HUES64 (cell line): ENCODE data around the gene LRP3. TPM values are rescaled to one million over a fixed set of nuclear protein-coding genes. Genes with fewer than 3 reads are reported as not detected.
"Not testable (repeated sequence)": the region's sequence is repeated elsewhere in the genome, so short reads cannot be mapped to it uniquely, and the experiment has no call there.

Source experiments
- H3K27ac ChIP-seq: 2 replicates; pipeline ENCODE4 v1.7.0; 2013; ENCODE audit warnings: low read depth, low read length, inconsistent platforms
- H3K27me3 ChIP-seq: 2 replicates; pipeline ENCODE4 v1.6.1; 2013; ENCODE audit warnings: mild to moderate bottlenecking, low read length; ENCODE audit not compliant: insufficient read depth
- H3K36me3 ChIP-seq: 2 replicates; pipeline ENCODE4 v1.6.1; 2013; ENCODE audit warnings: mild to moderate bottlenecking, low read length; ENCODE audit not compliant: insufficient read depth
- H3K4me1 ChIP-seq: 2 replicates; pipeline ENCODE4 v1.6.1; 2013; ENCODE audit warnings: mild to moderate bottlenecking, low read length, moderate library complexity; ENCODE audit not compliant: insufficient read depth
- H3K4me3 ChIP-seq: 2 replicates; pipeline ENCODE4 v1.5.1; 2013; ENCODE audit warnings: mild to moderate bottlenecking, low read length, moderate library complexity
- H3K9ac ChIP-seq: 2 replicates; pipeline ENCODE4 v1.6.1; 2013; ENCODE audit warnings: mild to moderate bottlenecking, low read depth, low read length
- H3K9me3 ChIP-seq: 2 replicates; pipeline ENCODE4 v1.6.1; 2013; ENCODE audit warnings: low read depth, low read length; ENCODE audit not compliant: insufficient read depth
- WGBS: fragments of 150-250, 120-280 bp; methylation state at CpG from one replicate; pipeline ENCODE4 v1.1.7; 2013; ENCODE audit warnings: missing lambda C conversion rate; 5-methylcytosine and 5-hydroxymethylcytosine counted together
- polyA plus RNA-seq, 2 experiments: library from polyadenylated mRNA; stranded (reverse); fragments of 50-300 nt; gene quantifications; one replicate each; pipeline ENCODE4 v1.2.3, GENCODE V29; 2013

LRP3 gene, protein sequence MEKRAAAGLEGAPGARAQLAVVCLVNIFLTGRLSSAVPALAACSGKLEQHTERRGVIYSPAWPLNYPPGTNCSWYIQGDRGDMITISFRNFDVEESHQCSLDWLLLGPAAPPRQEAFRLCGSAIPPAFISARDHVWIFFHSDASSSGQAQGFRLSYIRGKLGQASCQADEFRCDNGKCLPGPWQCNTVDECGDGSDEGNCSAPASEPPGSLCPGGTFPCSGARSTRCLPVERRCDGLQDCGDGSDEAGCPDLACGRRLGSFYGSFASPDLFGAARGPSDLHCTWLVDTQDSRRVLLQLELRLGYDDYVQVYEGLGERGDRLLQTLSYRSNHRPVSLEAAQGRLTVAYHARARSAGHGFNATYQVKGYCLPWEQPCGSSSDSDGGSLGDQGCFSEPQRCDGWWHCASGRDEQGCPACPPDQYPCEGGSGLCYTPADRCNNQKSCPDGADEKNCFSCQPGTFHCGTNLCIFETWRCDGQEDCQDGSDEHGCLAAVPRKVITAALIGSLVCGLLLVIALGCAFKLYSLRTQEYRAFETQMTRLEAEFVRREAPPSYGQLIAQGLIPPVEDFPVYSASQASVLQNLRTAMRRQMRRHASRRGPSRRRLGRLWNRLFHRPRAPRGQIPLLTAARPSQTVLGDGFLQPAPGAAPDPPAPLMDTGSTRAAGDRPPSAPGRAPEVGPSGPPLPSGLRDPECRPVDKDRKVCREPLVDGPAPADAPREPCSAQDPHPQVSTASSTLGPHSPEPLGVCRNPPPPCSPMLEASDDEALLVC
- 14.8 TPM for polyA plus RNA-seq (2013, experiment 1 of 2)
- 20.7 TPM for polyA plus RNA-seq (2013, experiment 2 of 2)

DNA sequence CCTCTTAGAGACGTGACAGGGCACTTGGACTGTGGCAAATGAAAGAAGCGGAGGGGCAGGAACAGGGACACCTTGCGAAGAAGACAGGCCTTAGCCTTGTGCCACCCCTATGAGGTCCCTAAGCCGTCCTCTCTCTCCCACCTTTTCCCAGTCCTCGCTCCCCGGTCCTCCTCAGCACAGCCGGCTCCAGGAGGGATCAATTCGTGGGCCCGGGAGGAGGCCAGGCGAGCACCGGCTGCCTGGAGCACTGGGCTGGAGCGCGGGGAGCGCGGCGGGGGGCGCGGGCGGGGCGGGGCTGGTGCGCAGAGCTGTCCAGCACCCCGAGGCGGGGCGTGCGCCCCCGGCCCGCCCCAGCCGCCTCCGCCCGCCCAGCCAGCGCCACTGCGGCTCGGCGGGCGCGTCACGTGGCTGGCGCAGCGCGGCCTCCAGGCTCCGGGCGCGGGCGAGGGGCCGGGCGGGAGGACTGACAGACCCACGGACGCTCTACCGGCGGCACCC lies at the start of gene LRP3:
Gene LRP3 (plus strand): TSS at position 466 of the 498 bp plus-strand sequence. CDS start 456 bp downstream, outside the sequence.
- H3K27me3 ChIP-seq = peaks cover 32% of the 10 kb centered on the region
- no peak within 1 kb of the TSS for H3K27ac ChIP-seq
- no peaks in the 10 kb centered on the region for H3K9me3 ChIP-seq
- H3K4me1 ChIP-seq = no peaks in the 10 kb centered on the region
- no peaks in the 10 kb centered on the region; the same call in 1 of the 2 replicates for H3K36me3 ChIP-seq
- H3K9ac ChIP-seq = peak within 1 kb of the TSS; percentile 64
- WGBS = 4% methylated on average over 50 of the region's 50 CpGs
- H3K4me3 ChIP-seq = peak within 1 kb of the TSS; percentile 62

GRCh38 chr19:33146209-33146608 lies 47.9 kb upstream of the LRP3 start:
- Histone ChIP-seq H3K4me1 (no peaks in the 10 kb centered on the region), H3K4me3 (no peak overlapping the region), H3K36me3 (no peaks in the 10 kb centered on the region), H3K9me3 (no peaks in the 10 kb centered on the region), H3K9ac (no peak overlapping the region), H3K27me3 (no peaks in the 10 kb centered on the region), H3K27ac (no peak overlapping the region)
- 92% methylated on average over 9 of the region's 9 CpGs for WGBS

- Histone ChIP-seq H3K4me1 (no peaks in the 10 kb centered on the region), H3K36me3 (no peaks in the 10 kb centered on the region), H3K9ac (no peak overlapping the region), H3K4me3 (no peak overlapping the region), H3K27ac (no peak overlapping the region), H3K27me3 (no peaks in the 10 kb centered on the region), H3K9me3 (no peaks in the 10 kb centered on the region)
- WGBS = 90% methylated on average over 6 of the region's 6 CpGs
These were observed 46.6 kb upstream of the LRP3 start for GRCh38 chr19:33147538-33147937.

DNA sequence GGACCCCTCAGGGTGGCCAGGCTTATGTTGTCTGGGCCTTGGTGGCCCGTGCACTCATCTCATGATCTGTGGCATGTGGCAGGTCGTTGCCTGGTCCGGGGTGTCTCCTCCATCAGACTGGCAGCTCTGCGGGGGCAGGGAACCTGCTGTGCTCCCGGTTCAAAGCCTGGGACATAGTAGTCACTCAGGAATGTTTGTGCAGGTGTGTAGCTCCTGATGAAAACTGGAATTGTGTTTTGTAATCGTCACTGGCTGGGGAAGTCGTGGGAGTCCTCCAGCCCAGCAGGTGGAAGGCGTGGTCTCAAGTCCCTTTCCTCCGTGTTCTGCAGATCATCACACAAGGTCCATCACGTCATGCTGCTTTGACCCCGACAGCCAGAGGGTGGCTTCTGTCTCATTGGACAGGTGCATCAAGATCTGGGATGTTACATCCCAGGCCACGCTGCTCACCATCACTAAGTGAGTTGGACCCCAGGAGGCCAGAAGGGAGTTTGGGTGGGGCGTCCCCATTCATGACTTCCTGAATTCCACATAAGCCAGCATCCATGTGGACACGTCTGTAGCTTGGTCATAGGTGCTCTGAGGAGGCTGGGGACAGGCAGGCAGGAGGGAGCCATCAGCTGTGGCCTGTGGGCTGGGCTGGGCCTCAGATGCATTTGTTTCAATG lies 43.1 kb upstream of the LRP3 start:
- Histone ChIP-seq H3K36me3 (no peaks in the 10 kb centered on the region), H3K27me3 (no peaks in the 10 kb centered on the region), H3K27ac (no peak overlapping the region), H3K9me3 (no peaks in the 10 kb centered on the region), H3K9ac (no peak overlapping the region), H3K4me1 (no peaks in the 10 kb centered on the region), H3K4me3 (no peak overlapping the region)
- 87% methylated on average over 14 of the region's 14 CpGs for WGBS

DNA sequence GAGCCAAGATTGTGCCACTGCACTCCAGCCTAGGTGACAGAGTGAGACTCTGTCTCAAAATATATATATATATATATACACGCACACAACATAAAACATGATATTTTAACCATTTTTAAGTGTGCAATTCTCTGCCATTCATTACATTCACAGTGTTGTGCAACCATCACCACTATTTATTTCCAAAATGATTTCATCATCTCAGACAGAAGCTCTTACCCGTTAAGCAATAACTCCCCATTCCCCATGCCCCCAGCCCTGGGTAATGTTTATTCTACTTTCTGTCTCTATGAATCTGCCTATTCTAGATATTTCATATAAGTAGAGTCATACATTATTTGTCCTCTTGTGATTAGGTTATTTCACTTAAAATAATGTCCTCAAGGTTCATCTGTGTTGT lies 42.0 kb upstream of the LRP3 start:
- Histone ChIP-seq H3K9ac (no peak overlapping the region), H3K9me3 (no peaks in the 10 kb centered on the region), H3K27me3 (no peaks in the 10 kb centered on the region), H3K4me3 (no peak overlapping the region), H3K27ac (no peak overlapping the region), H3K4me1 (no peaks in the 10 kb centered on the region), H3K36me3 (no peaks in the 10 kb centered on the region)
- 97% methylated on average over 2 of the region's 2 CpGs for WGBS

GRCh38 chr19:33152625-33153024 lies 41.5 kb upstream of the LRP3 start:
- 84% methylated on average over 4 of the region's 4 CpGs for WGBS
- H3K9ac ChIP-seq = not testable (repeated sequence)

GRCh38 chr19:33154313-33154712 lies 39.8 kb upstream of the LRP3 start:
- 90% methylated on average over 6 of the region's 6 CpGs for WGBS
- H3K9ac ChIP-seq, H3K36me3 ChIP-seq, H3K27ac ChIP-seq, H3K27me3 ChIP-seq, H3K4me1 ChIP-seq, H3K9me3 ChIP-seq, H3K4me3 ChIP-seq: not testable (repeated sequence)

More at GRCh38 chr19:33152625-33153024, 41.5 kb upstream of the LRP3 start:
- H3K4me3 ChIP-seq, H3K4me1 ChIP-seq, H3K27ac ChIP-seq, H3K36me3 ChIP-seq, H3K27me3 ChIP-seq, H3K9me3 ChIP-seq: not testable (repeated sequence)

DNA sequence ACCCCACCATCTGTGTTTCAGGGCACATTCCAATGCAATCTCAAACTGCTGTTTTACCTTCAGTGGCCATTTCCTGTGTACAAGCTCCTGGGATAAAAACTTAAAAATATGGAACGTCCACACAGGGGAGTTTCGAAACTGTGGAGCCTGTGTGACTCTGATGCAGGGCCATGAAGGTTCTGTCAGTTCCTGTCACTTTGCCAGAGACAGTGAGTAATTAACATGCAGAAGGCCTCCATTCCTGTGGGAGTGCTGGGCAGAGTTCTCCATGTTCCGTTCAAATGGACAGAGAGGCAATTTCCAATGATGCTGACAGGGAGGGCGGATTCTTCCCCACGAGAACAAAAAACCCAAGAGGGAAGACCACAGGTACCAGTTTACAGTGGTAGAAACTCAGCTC lies 37.8 kb upstream of the LRP3 start:
- Histone ChIP-seq H3K4me1 (no peaks in the 10 kb centered on the region), H3K4me3 (no peak overlapping the region), H3K9me3 (no peaks in the 10 kb centered on the region), H3K27ac (no peak overlapping the region), H3K9ac (no peak overlapping the region), H3K36me3 (no peaks in the 10 kb centered on the region), H3K27me3 (no peaks in the 10 kb centered on the region)
- 92% methylated on average over 5 of the region's 5 CpGs for WGBS

- WGBS = 90% methylated on average over 3 of the region's 3 CpGs
These were observed 36.2 kb upstream of the LRP3 start for GRCh38 chr19:33157906-33158305.

GRCh38 chr19:33158365-33158764 lies 35.8 kb upstream of the LRP3 start:
- 95% methylated on average over 5 of the region's 6 CpGs for WGBS

More at GRCh38 chr19:33157906-33158305, 36.2 kb upstream of the LRP3 start:
- no peak overlapping the region for H3K4me3 ChIP-seq
- H3K9me3 ChIP-seq = no peaks in the 10 kb centered on the region
- no peaks in the 10 kb centered on the region for H3K36me3 ChIP-seq
- H3K27ac ChIP-seq = no peak overlapping the region
- no peaks in the 10 kb centered on the region for H3K4me1 ChIP-seq
- H3K9ac ChIP-seq = no peak overlapping the region
- H3K27me3 ChIP-seq = no peaks in the 10 kb centered on the region

GRCh38 chr19:33159149-33159548 lies 35.0 kb upstream of the LRP3 start:
- H3K4me3 ChIP-seq = no peak overlapping the region
- H3K36me3 ChIP-seq = no peaks in the 10 kb centered on the region
- no peaks in the 10 kb centered on the region for H3K4me1 ChIP-seq
- no peaks in the 10 kb centered on the region for H3K27me3 ChIP-seq
- 93% methylated on average over 3 of the region's 4 CpGs for WGBS
- H3K9me3 ChIP-seq = no peaks in the 10 kb centered on the region
- H3K27ac ChIP-seq = no peak overlapping the region
- no peak overlapping the region for H3K9ac ChIP-seq

More at GRCh38 chr19:33158365-33158764, 35.8 kb upstream of the LRP3 start:
- H3K9me3 ChIP-seq = no peaks in the 10 kb centered on the region
- no peak overlapping the region for H3K4me3 ChIP-seq
- H3K4me1 ChIP-seq = no peaks in the 10 kb centered on the region
- no peaks in the 10 kb centered on the region for H3K36me3 ChIP-seq
- H3K27ac ChIP-seq = no peak overlapping the region
- no peaks in the 10 kb centered on the region for H3K27me3 ChIP-seq
- no peak overlapping the region for H3K9ac ChIP-seq
